Skeletal muscle satellite cell (primary cell): ENCODE data around the gene CASP9.
"Not testable (repeated sequence)": the region's sequence is repeated elsewhere in the genome, so short reads cannot be mapped to it uniquely, and the experiment has no call there.

Experiments
- H3K27me3 ChIP-seq: 2 replicates; pipeline ENCODE4 v1.7.0; 2013; ENCODE audit warnings: low read length; ENCODE audit not compliant: control insufficient read depth, insufficient read depth
- H3K36me3 ChIP-seq: 2 replicates; pipeline ENCODE4 v1.7.0; 2013; ENCODE audit warnings: mild to moderate bottlenecking, control low read depth, low read length; ENCODE audit not compliant: insufficient read depth
- H3K4me1 ChIP-seq: 2 replicates; pipeline ENCODE4 v1.7.0; 2013; ENCODE audit warnings: low read length; ENCODE audit not compliant: control insufficient read depth, insufficient read depth
- H3K4me2 ChIP-seq: 2 replicates; pipeline ENCODE4 v1.7.0; 2013; ENCODE audit warnings: mild to moderate bottlenecking, low read length
- H3K4me3 ChIP-seq: 2 replicates; pipeline ENCODE4 v1.7.0; 2013; ENCODE audit warnings: low read length
- H3K9ac ChIP-seq: 2 replicates; pipeline ENCODE4 v1.7.0; 2013; ENCODE audit warnings: mild to moderate bottlenecking, low read depth, low read length, moderate library complexity
- H3K9me3 ChIP-seq: replicated peaks from 2 replicates; pipeline ENCODE4 v1.7.0; 2013; ENCODE audit warnings: mild to moderate bottlenecking, control low read depth, low read length

Gene CASP9

GRCh38 chr1:15491010-15491409 is 33.0 kb downstream of the CASP9 start:
- H3K27me3 ChIP-seq, H3K9ac ChIP-seq, H3K4me3 ChIP-seq, H3K4me1 ChIP-seq, H3K36me3 ChIP-seq, H3K9me3 ChIP-seq, H3K4me2 ChIP-seq: not testable (repeated sequence)

GRCh38 chr1:15489052-15489736 is 34.8 kb downstream of the CASP9 start:
- H3K4me2 ChIP-seq, result no peak overlapping the region
- no peaks in the 10 kb centered on the region for H3K36me3 ChIP-seq
- no peaks in the 10 kb centered on the region for H3K27me3 ChIP-seq
- no peaks in the 10 kb centered on the region for H3K9me3 ChIP-seq
- no peak overlapping the region for H3K4me3 ChIP-seq
- H3K9ac ChIP-seq, result no peak overlapping the region
- H3K4me1 ChIP-seq, result no peaks in the 10 kb centered on the region

- H3K9me3 ChIP-seq, result no peaks in the 10 kb centered on the region
These were observed 35.6 kb downstream of the CASP9 start for GRCh38 chr1:15488371-15488770.

GRCh38 chr1:15486844-15487610 is 37.0 kb downstream of the CASP9 start:
- not testable (repeated sequence) for H3K4me1 ChIP-seq, H3K4me2 ChIP-seq, H3K9me3 ChIP-seq, H3K36me3 ChIP-seq, H3K9ac ChIP-seq, H3K4me3 ChIP-seq, H3K27me3 ChIP-seq

More at GRCh38 chr1:15488371-15488770, 35.6 kb downstream of the CASP9 start:
- Histone ChIP-seq H3K9ac (no peak overlapping the region), H3K4me1 (no peaks in the 10 kb centered on the region), H3K36me3 (no peaks in the 10 kb centered on the region), H3K27me3 (no peaks in the 10 kb centered on the region), H3K4me3 (no peak overlapping the region), H3K4me2 (no peak overlapping the region)

GRCh38 chr1:15485636-15486035 is 38.4 kb downstream of the CASP9 start:
- no peaks in the 10 kb centered on the region for H3K27me3 ChIP-seq
- no peak overlapping the region for H3K9ac ChIP-seq
- no peak overlapping the region for H3K4me3 ChIP-seq
- H3K36me3 ChIP-seq, result no peaks in the 10 kb centered on the region
- no peak overlapping the region for H3K4me2 ChIP-seq
- H3K9me3 ChIP-seq, result no peaks in the 10 kb centered on the region
- H3K4me1 ChIP-seq, result no peaks in the 10 kb centered on the region

GRCh38 chr1:15484443-15484842 is 39.6 kb downstream of the CASP9 start:
- not testable (repeated sequence) for H3K36me3 ChIP-seq, H3K4me2 ChIP-seq, H3K4me1 ChIP-seq, H3K27me3 ChIP-seq, H3K9me3 ChIP-seq, H3K9ac ChIP-seq, H3K4me3 ChIP-seq

GRCh38 chr1:15483971-15484370 is 40.0 kb downstream of the CASP9 start:
- no peaks in the 10 kb centered on the region for H3K27me3 ChIP-seq
- no peaks in the 10 kb centered on the region for H3K9me3 ChIP-seq
- no peak overlapping the region for H3K4me2 ChIP-seq
- H3K36me3 ChIP-seq, result no peaks in the 10 kb centered on the region
- H3K4me3 ChIP-seq, result no peak overlapping the region
- H3K4me1 ChIP-seq, result no peaks in the 10 kb centered on the region
- no peak overlapping the region for H3K9ac ChIP-seq

GRCh38 chr1:15482983-15483543 is 41.0 kb downstream of the CASP9 start:
- H3K4me1 ChIP-seq, H3K9me3 ChIP-seq, H3K27me3 ChIP-seq, H3K9ac ChIP-seq, H3K4me3 ChIP-seq, H3K36me3 ChIP-seq, H3K4me2 ChIP-seq: not testable (repeated sequence)

- not testable (repeated sequence) for H3K4me2 ChIP-seq, H3K4me1 ChIP-seq, H3K36me3 ChIP-seq, H3K9me3 ChIP-seq, H3K27me3 ChIP-seq, H3K9ac ChIP-seq, H3K4me3 ChIP-seq
These were observed 41.6 kb downstream of the CASP9 start for GRCh38 chr1:15482455-15482854.

GRCh38 chr1:15479654-15480347 is 44.2 kb downstream of the CASP9 start:
- Histone ChIP-seq H3K27me3 (no peaks in the 10 kb centered on the region), H3K4me3 (no peak overlapping the region), H3K9me3 (no peaks in the 10 kb centered on the region), H3K4me1 (no peaks in the 10 kb centered on the region), H3K4me2 (no peak overlapping the region), H3K9ac (no peak overlapping the region), H3K36me3 (no peaks in the 10 kb centered on the region)

- no peak overlapping the region for H3K9ac ChIP-seq
- H3K9me3 ChIP-seq, result no peaks in the 10 kb centered on the region
- H3K4me1 ChIP-seq, result no peaks in the 10 kb centered on the region
- no peak overlapping the region for H3K4me2 ChIP-seq
- no peaks in the 10 kb centered on the region for H3K27me3 ChIP-seq
- H3K4me3 ChIP-seq, result no peak overlapping the region
- no peaks in the 10 kb centered on the region for H3K36me3 ChIP-seq
These were observed 46.3 kb downstream of the CASP9 start for GRCh38 chr1:15477646-15478212.
